OCI-LY7 (cell line): ENCODE data around the gene TLE4. TPM values are rescaled to one million over a fixed set of nuclear protein-coding genes. Genes with fewer than 3 reads are reported as not detected.

Source experiments
- BruUV-seq: library from RNA; stranded (reverse); fragments of 400-500 nt; replicated peaks from 2 replicates; lab custom pipeline; 2021; lab: Mats Ljungman, UMichigan
- CTCF ChIA-PET: fragments of 300-600 bp; sonication (Branson Sonifier 250); formaldehyde crosslinking; loops from one replicate; lab custom pipeline; 2022; ENCODE audit warnings: antibody characterized with exemption; ENCODE audit not compliant: unreplicated experiment; lab: Charles Lee
- POLR2A ChIA-PET: fragments of 300-600 bp; sonication (Branson Sonifier 250); formaldehyde crosslinking; loops from one replicate; lab custom pipeline; 2022; ENCODE audit warnings: antibody characterized with exemption; lab: Charles Lee
- DNase-seq: peaks from one replicate; pipeline ENCODE4 v3.0.0-alpha.2; 2015; ENCODE audit warnings: low spot score
- H2AFZ ChIP-seq: fragments of 200-600 bp; sonication (generic), shearing (Covaris generic); 2 replicates; pipeline ENCODE4 v1.6.1; 2014; ENCODE audit warnings: mild to moderate bottlenecking, antibody characterized with exemption, low read length, moderate library complexity
- H3K27ac ChIP-seq: fragments of 200-600 bp; sonication (generic); 2 replicates; pipeline ENCODE4 v1.5.1; 2014; ENCODE audit warnings: mixed run types, low read depth, mild to moderate bottlenecking, moderate library complexity, low read length, inconsistent platforms; ENCODE audit not compliant: poor library complexity, severe bottlenecking
- H3K36me3 ChIP-seq: fragments of 200-600 bp; sonication (generic); 2 replicates; pipeline ENCODE4 v1.6.1; 2014; ENCODE audit warnings: mild to moderate bottlenecking, antibody characterized with exemption, low read length, moderate library complexity, mixed read lengths; ENCODE audit not compliant: insufficient read depth
- H3K4me1 ChIP-seq: fragments of 200-600 bp; sonication (generic); 2 replicates; pipeline ENCODE4 v1.5.1; 2014; ENCODE audit warnings: mild to moderate bottlenecking, low read length; ENCODE audit not compliant: insufficient read depth, poor library complexity, severe bottlenecking
- H3K4me2 ChIP-seq: fragments of 200-600 bp; sonication (generic); 2 replicates; pipeline ENCODE4 v1.6.1; 2014; ENCODE audit warnings: mild to moderate bottlenecking, low read length
- H3K4me3 ChIP-seq: fragments of 200-600 bp; sonication (generic); 2 replicates; pipeline ENCODE4 v1.5.1; 2014; ENCODE audit warnings: mild to moderate bottlenecking, low read depth, low read length; ENCODE audit not compliant: poor library complexity, severe bottlenecking
- H3K79me2 ChIP-seq: fragments of 200-600 bp; sonication (generic); 2 replicates; pipeline ENCODE4 v1.6.1; 2016; ENCODE audit warnings: low read depth, mild to moderate bottlenecking, low read length, moderate library complexity, mixed read lengths; ENCODE audit not compliant: insufficient read depth
- H3K9me2 ChIP-seq: fragments of 200-600 bp; sonication (generic); 2 replicates; pipeline ENCODE4 v1.6.1; 2016; ENCODE audit warnings: mild to moderate bottlenecking, low read length, mixed read lengths; ENCODE audit not compliant: insufficient read depth
- H3K9me3 ChIP-seq: fragments of 200-600 bp; sonication (generic); 2 replicates; pipeline ENCODE4 v1.6.1; 2014; ENCODE audit warnings: mild to moderate bottlenecking, mixed run types, low read length, mixed read lengths
- H4K20me1 ChIP-seq: fragments of 200-600 bp; sonication (generic); 2 replicates; pipeline ENCODE4 v1.6.1; 2014; ENCODE audit warnings: mild to moderate bottlenecking, antibody characterized with exemption, low read length, moderate library complexity, mixed read lengths; ENCODE audit not compliant: insufficient read depth
- CTCF ChIP-seq: fragments of 200-600 bp; sonication (generic); conservative IDR thresholded peaks from 2 replicates; pipeline ENCODE4 v1.5.1; 2014; ENCODE audit warnings: mild to moderate bottlenecking, antibody characterized with exemption, low read length, moderate library complexity, mixed read lengths
- EZH2phosphoT487 ChIP-seq: fragments of 200-600 bp; sonication (generic); IDR thresholded peaks from 2 replicates; pipeline ENCODE4 v1.6.1; 2018; ENCODE audit warnings: low read depth, borderline replicate concordance, mild to moderate bottlenecking, mixed run types, antibody characterized with exemption, low read length, moderate library complexity, mixed read lengths
- intact Hi-C: fragments of 100-400 bp; cut with micrococcal nuclease; formaldehyde crosslinking; loops from one replicate; pipeline ENCODE4 v1.10.0; 2022; ENCODE audit not compliant: unreplicated experiment
- total RNA-seq, 2 experiments: library from RNA; depleted of rRNA in 1 of 2; stranded (reverse); fragments of >200 nt in 1 of 2; shearing (Covaris generic) in 1 of 2; gene quantifications; 2 replicates each; pipeline ENCODE4 v1.2.3, GENCODE V29; 2014 to 2022

Gene TLE4
- total RNA-seq, 2 experiments from 2014 or later, result 36.7 to 41.7 TPM

GRCh38 chr9:79616971-79617370 is 45.2 kb downstream of the TLE4 start:
- no peak overlapping the region for H3K4me2 ChIP-seq
- H4K20me1 ChIP-seq, result peaks cover 3% of the 10 kb centered on the region; the same call in 1 of the 2 replicates
- H3K79me2 ChIP-seq, result no peaks in the 10 kb centered on the region
- no peaks in the 10 kb centered on the region for H3K36me3 ChIP-seq
- no peak for DNase-seq
- H3K27ac ChIP-seq, result no peak overlapping the region
- CTCF ChIA-PET, result no interaction called here
- peaks cover 5% of the 10 kb centered on the region for H3K4me1 ChIP-seq
- no peaks in the 10 kb centered on the region for H3K9me3 ChIP-seq
- no TSS peak for BruUV-seq
- intact Hi-C loops, result no loop called here
- no peak for TF ChIP-seq EZH2phosphoT487
- no peak for TF ChIP-seq CTCF
- no peak overlapping the region for H2AFZ ChIP-seq
- H3K9me2 ChIP-seq, result no peaks in the 10 kb centered on the region
- POLR2A ChIA-PET, result interaction anchor here (0.5 to 1.4 kb wide), 6 partner anchors 9 to 42 kb away, joined by 3 to 4 read pairs (median 3); no protein-coding TSS in a partner anchor
- no peak overlapping the region for H3K4me3 ChIP-seq

GRCh38 chr9:79617395-79617794 is 45.6 kb downstream of the TLE4 start:
- TF ChIP-seq CTCF (no peak), EZH2phosphoT487 (no peak)
- ChIA-PET CTCF (no interaction called here), POLR2A (interaction anchor here (0.6 to 1.4 kb wide), 5 partner anchors 11 to 488 kb away, joined by 4 to 6 read pairs (median 4); no protein-coding TSS in a partner anchor)
- Histone ChIP-seq H3K4me1 (peaks cover 5% of the 10 kb centered on the region), H4K20me1 (no peaks in the 10 kb centered on the region), H3K36me3 (no peaks in the 10 kb centered on the region), H3K79me2 (no peaks in the 10 kb centered on the region), H3K9me3 (no peaks in the 10 kb centered on the region), H3K4me3 (no peak overlapping the region), H3K9me2 (no peaks in the 10 kb centered on the region), H3K4me2 (no peak overlapping the region), H2AFZ (no peak overlapping the region), H3K27ac (no peak overlapping the region)
- BruUV-seq, result no TSS peak
- intact Hi-C loops, result no loop called here
- no peak for DNase-seq

GRCh38 chr9:79619930-79620329 is 48.2 kb downstream of the TLE4 start:
- Histone ChIP-seq H3K27ac (no peak overlapping the region), H3K9me3 (no peaks in the 10 kb centered on the region), H3K79me2 (no peaks in the 10 kb centered on the region), H2AFZ (no peak overlapping the region), H3K9me2 (no peaks in the 10 kb centered on the region), H3K36me3 (no peaks in the 10 kb centered on the region), H3K4me3 (no peak overlapping the region), H4K20me1 (no peaks in the 10 kb centered on the region), H3K4me1 (peaks cover 21% of the 10 kb centered on the region), H3K4me2 (no peak overlapping the region)
- CTCF ChIA-PET, result no interaction called here
- intact Hi-C loops, result no loop called here
- DNase-seq, result no peak
- POLR2A ChIA-PET, result interaction anchor here (0.6 kb wide), 2 partner anchors 25 to 432 kb away, joined by 3 to 4 read pairs; no protein-coding TSS in a partner anchor
- BruUV-seq, result no TSS peak
- TF ChIP-seq CTCF, result no peak
- TF ChIP-seq EZH2phosphoT487, result no peak
